Endothelial cell of umbilical vein (primary cell): Measurements from ENCODE around the gene TAS2R19. TPM values are rescaled to one million over a fixed set of nuclear protein-coding genes. Genes with fewer than 3 reads are reported as not detected.

Source experiments
- BruUV-seq: library from RNA; stranded (reverse); fragments of 400-500 nt; replicated peaks from 2 replicates; lab custom pipeline; 2021; lab: Mats Ljungman, UMichigan
- CTCF ChIA-PET: fragments of 300-600, 350-600 bp; sonication (Branson Sonifier 250); formaldehyde crosslinking; loops from one replicate; lab custom pipeline; 2021; ENCODE audit warnings: antibody characterized with exemption, inconsistent platforms; lab: Charles Lee
- POLR2A ChIA-PET: fragments of 300-600, 350-600 bp; sonication (Branson Sonifier 250); formaldehyde crosslinking; loops from one replicate; lab custom pipeline; 2021; ENCODE audit warnings: antibody characterized with exemption, inconsistent platforms; lab: Charles Lee
- DNase-seq: peaks from one replicate; pipeline ENCODE4 v3.0.0-alpha.2; 2011; ENCODE audit warnings: low read depth, low spot score
- FAIRE-seq: peaks from 2 replicates; lab custom pipeline; 2011; peaks lifted over from hg19 to GRCh38; lab: Jason Lieb, UNC
- H2AFZ ChIP-seq: 2 replicates; pipeline ENCODE4 v1.6.0; 2012; ENCODE audit warnings: low read depth, low read length, control low read depth, inconsistent platforms
- H3K27ac ChIP-seq: 2 replicates; pipeline ENCODE4 v1.5.1; 2011; ENCODE audit warnings: low read depth, mild to moderate bottlenecking, control low read depth, low read length, moderate library complexity; ENCODE audit not compliant: insufficient read depth
- H3K27me3 ChIP-seq, 2 experiments: 2 replicates each; pipeline versions ENCODE4 v1.6.0 to v1.6.1; 2011; ENCODE audit warnings: low read length in 2 of 2, mixed read lengths in 1 of 2; ENCODE audit not compliant: control insufficient read depth in 2 of 2, insufficient read depth in 2 of 2
- H3K36me3 ChIP-seq, 2 experiments: 2 replicates in 1 of 2; 3 replicates in 1 of 2; pipeline ENCODE4 v1.5.1; 2011; ENCODE audit warnings: low read length in 2 of 2, mild to moderate bottlenecking in 1 of 2, moderate library complexity in 1 of 2; ENCODE audit not compliant: control insufficient read depth in 2 of 2, insufficient read depth in 2 of 2; ENCODE audit errors: extremely low read depth in 1 of 2
- H3K4me1 ChIP-seq: 3 replicates; pipeline ENCODE4 v1.5.1; 2011; ENCODE audit warnings: mild to moderate bottlenecking, low read length; ENCODE audit not compliant: control insufficient read depth, insufficient read depth; ENCODE audit errors: extremely low read depth
- H3K4me2 ChIP-seq: 2 replicates; pipeline ENCODE4 v1.6.1; 2011; ENCODE audit warnings: low read length, control low read depth, mixed read lengths; ENCODE audit not compliant: insufficient read depth
- H3K4me3 ChIP-seq, 3 experiments: fragments of 200-600 bp in 1 of 3; sonication (generic), shearing (Covaris generic) in 1 of 3; replicated peaks in 1 of 3; 2 replicates each; pipeline ENCODE4 v1.5.1; 2011 to 2016; ENCODE audit warnings: control low read depth in 3 of 3, low read length in 3 of 3, mild to moderate bottlenecking in 2 of 3, inconsistent platforms in 1 of 3, low read depth in 1 of 3, moderate library complexity in 1 of 3; ENCODE audit not compliant: insufficient read depth in 1 of 3
- H3K79me2 ChIP-seq: 2 replicates; pipeline ENCODE4 v1.6.0; 2012; ENCODE audit warnings: low read length, inconsistent platforms; ENCODE audit not compliant: control insufficient read depth, insufficient read depth
- H3K9ac ChIP-seq: replicated peaks from 2 replicates; pipeline ENCODE3; 2011; ENCODE audit warnings: low read length, control low read depth; ENCODE audit not compliant: insufficient read depth; ENCODE audit errors: extremely low read depth
- H3K9me1 ChIP-seq: replicated peaks from 3 replicates; pipeline ENCODE4 v1.6.0; 2011; ENCODE audit warnings: mild to moderate bottlenecking, low read length; ENCODE audit not compliant: control insufficient read depth, insufficient read depth; ENCODE audit errors: extremely low read depth
- H3K9me3 ChIP-seq: replicated peaks from 2 replicates; pipeline ENCODE4 v1.5.1; 2012; ENCODE audit warnings: low read length, inconsistent platforms; ENCODE audit not compliant: control insufficient read depth, insufficient read depth
- H4K20me1 ChIP-seq: replicated peaks from 2 replicates; pipeline ENCODE3; 2011; ENCODE audit warnings: mild to moderate bottlenecking, low read length; ENCODE audit not compliant: control insufficient read depth, insufficient read depth; ENCODE audit errors: extremely low read depth
- EZH2 ChIP-seq: IDR thresholded peaks from 2 replicates; pipeline ENCODE4 v1.6.1; 2012; ENCODE audit warnings: borderline replicate concordance, low read depth, mild to moderate bottlenecking, moderate library complexity, low read length, inconsistent platforms; ENCODE audit not compliant: severe bottlenecking
- FOS ChIP-seq: IDR thresholded peaks from 2 replicates; pipeline ENCODE4 v1.6.1; 2011; ENCODE audit warnings: mild to moderate bottlenecking, low read length, moderate library complexity, borderline replicate concordance; ENCODE audit not compliant: insufficient read depth
- GATA2 ChIP-seq: IDR thresholded peaks from 2 replicates; pipeline ENCODE4 v1.7.0; 2011; ENCODE audit warnings: low read depth, mild to moderate bottlenecking, moderate library complexity, mixed read lengths, low read length; ENCODE audit not compliant: insufficient read length, insufficient read depth
- JUN ChIP-seq: IDR thresholded peaks from 2 replicates; pipeline ENCODE4 v1.6.1; 2011; ENCODE audit warnings: borderline replicate concordance, low read depth; ENCODE audit not compliant: insufficient read length, insufficient read depth
- MYC ChIP-seq: IDR thresholded peaks from one replicate; pipeline ENCODE4 v1.6.1; 2011; ENCODE audit warnings: mild to moderate bottlenecking, low read depth, low read length
- POLR2A ChIP-seq: IDR thresholded peaks from 2 replicates; pipeline ENCODE4 v1.6.1; 2012; ENCODE audit warnings: low read depth, mild to moderate bottlenecking, control low read depth, low read length
- POLR2AphosphoS5 ChIP-seq: IDR thresholded peaks from 2 replicates; pipeline ENCODE4 v1.6.1; 2012; ENCODE audit warnings: low read depth, mild to moderate bottlenecking, control low read depth, low read length, moderate library complexity; ENCODE audit not compliant: insufficient read depth
- dilution Hi-C: fragments of 300-500 bp; cut with MboI; formaldehyde crosslinking; loops from one replicate; pipeline ENCODE4 v1.15.0; 2019; ENCODE audit warnings: low sequenced_read_pairs; ENCODE audit not compliant: extremely low pct_ligation_motif_present
- intact Hi-C: fragments of 100-400 bp; cut with micrococcal nuclease; formaldehyde crosslinking; loops from one replicate; pipeline ENCODE4 v1.10.0; 2022
- polyA plus RNA-seq, 4 experiments: library from polyadenylated mRNA; depleted of rRNA in 3 of 4; stranded (reverse) in 3 of 4; unstranded in 1 of 4; fragments of >200 nt; gene quantifications; 2 replicates each; pipeline versions ENCODE4 v1.2.1 to v1.2.3, GENCODE V29; 2011 to 2012; ENCODE audit warnings: missing spikeins in 1 of 4
- total RNA-seq: library from RNA; stranded (reverse); gene quantifications from 2 replicates; pipeline ENCODE4 v1.2.3, GENCODE V29; 2021
- TF ChIP-seq, protein P1 (sequence below), 2 donors: IDR thresholded peaks; 1 replicate in 1 of 2; 2 replicates in 1 of 2; pipeline ENCODE4 v1.5.1; 2011; ENCODE audit warnings: low read length in 2 of 2, mild to moderate bottlenecking in 2 of 2, moderate library complexity in 2 of 2, control low read depth in 1 of 2, inconsistent platforms in 1 of 2, low read depth in 1 of 2; ENCODE audit not compliant: insufficient read depth in 1 of 2; ENCODE audit errors: extremely low read depth in 1 of 2
- TF ChIP-seq, protein P2 (sequence below): IDR thresholded peaks from 2 replicates; pipeline ENCODE4 v1.6.1; 2011; ENCODE audit not compliant: insufficient read depth, insufficient read length

TAS2R19 gene
- total and polyA plus RNA-seq, 2 donors (not counting 3 experiments of a cell fraction or from before 2014, with no cell fraction given) = 0.12 to 3.1 TPM

DNA sequence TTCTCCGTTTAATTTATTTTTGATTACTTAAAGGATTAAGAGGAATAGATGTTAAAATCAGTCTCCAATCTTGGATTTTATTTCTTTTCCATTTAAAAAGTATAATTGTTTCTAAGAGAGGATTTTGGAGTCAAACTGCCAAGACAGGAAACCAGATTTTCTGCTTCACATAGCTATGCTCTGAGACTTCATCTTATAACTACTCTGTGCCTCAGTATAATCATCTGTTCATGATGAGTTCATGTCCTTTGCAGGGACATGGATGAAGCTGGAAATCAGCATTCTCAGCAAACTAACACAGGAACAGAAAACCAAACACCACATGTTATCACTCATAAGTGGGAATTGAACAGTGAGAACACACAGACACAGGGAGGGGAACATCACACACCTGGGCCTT is 17.7 kb upstream of the TAS2R19 start:
- no peak for DNase-seq
- Histone ChIP-seq H4K20me1 (no peaks in the 10 kb centered on the region), H3K4me1 (no peaks in the 10 kb centered on the region), H3K9me3 (no peaks in the 10 kb centered on the region), H3K27ac (no peak overlapping the region), H3K36me3 (no peaks in the 10 kb centered on the region), H3K9me1 (no peaks in the 10 kb centered on the region), H3K9ac (no peak overlapping the region), H3K4me2 (no peak overlapping the region), H3K4me3 (no peak overlapping the region), H3K27me3 (no peaks in the 10 kb centered on the region), H3K79me2 (no peaks in the 10 kb centered on the region), H2AFZ (no peak overlapping the region)
- no peak for FAIRE-seq
- POLR2A ChIA-PET = no interaction called here
- CTCF ChIA-PET = no interaction called here
- BruUV-seq = no TSS peak
- intact Hi-C loops (no loop called here), dilution Hi-C loops (no loop called here)
- TF ChIP-seq GATA2 (no peak), POLR2AphosphoS5 (no peak), JUN (no peak), POLR2A (no peak), EZH2 (no peak), FOS (no peak), MYC (no peak)
- TF ChIP-seq, protein P1, sequence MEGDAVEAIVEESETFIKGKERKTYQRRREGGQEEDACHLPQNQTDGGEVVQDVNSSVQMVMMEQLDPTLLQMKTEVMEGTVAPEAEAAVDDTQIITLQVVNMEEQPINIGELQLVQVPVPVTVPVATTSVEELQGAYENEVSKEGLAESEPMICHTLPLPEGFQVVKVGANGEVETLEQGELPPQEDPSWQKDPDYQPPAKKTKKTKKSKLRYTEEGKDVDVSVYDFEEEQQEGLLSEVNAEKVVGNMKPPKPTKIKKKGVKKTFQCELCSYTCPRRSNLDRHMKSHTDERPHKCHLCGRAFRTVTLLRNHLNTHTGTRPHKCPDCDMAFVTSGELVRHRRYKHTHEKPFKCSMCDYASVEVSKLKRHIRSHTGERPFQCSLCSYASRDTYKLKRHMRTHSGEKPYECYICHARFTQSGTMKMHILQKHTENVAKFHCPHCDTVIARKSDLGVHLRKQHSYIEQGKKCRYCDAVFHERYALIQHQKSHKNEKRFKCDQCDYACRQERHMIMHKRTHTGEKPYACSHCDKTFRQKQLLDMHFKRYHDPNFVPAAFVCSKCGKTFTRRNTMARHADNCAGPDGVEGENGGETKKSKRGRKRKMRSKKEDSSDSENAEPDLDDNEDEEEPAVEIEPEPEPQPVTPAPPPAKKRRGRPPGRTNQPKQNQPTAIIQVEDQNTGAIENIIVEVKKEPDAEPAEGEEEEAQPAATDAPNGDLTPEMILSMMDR (IDR thresholded peaks at IDR 0.05; ENCODE audit: extremely low read depth in 1 of 2, insufficient read depth in 1 of 2, low read depth in 1 of 2, low read length in 2 of 2) = no peak
- TF ChIP-seq, protein P2, sequence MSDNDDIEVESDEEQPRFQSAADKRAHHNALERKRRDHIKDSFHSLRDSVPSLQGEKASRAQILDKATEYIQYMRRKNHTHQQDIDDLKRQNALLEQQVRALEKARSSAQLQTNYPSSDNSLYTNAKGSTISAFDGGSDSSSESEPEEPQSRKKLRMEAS = no peak
